Hepatocyte (in vitro differentiated cells): ENCODE measurements around the gene CTAGE9.

Source experiments
- CTCF ChIP-seq: fragments of 200-600 bp; sonication (generic); IDR thresholded peaks from 2 replicates; pipeline ENCODE4 v1.5.1; 2016; ENCODE audit warnings: antibody characterized with exemption, mild to moderate bottlenecking; ENCODE audit not compliant: poor library complexity
- EZH2 ChIP-seq: fragments of 200-600 bp; sonication (generic); IDR thresholded peaks from 2 replicates; pipeline ENCODE4 v1.6.1; 2016; ENCODE audit warnings: antibody characterized with exemption, mild to moderate bottlenecking, borderline replicate concordance

GRCh38 chr6:131721161-131721560, 10.3 kb upstream of the CTAGE9 start:
- TF ChIP-seq CTCF: no peak
- TF ChIP-seq EZH2: no peak
